ENCODE results near the gene SOSTDC1.
"Not testable (repeated sequence)": the region's sequence is repeated elsewhere in the genome, so short reads cannot be mapped to it uniquely, and the experiment has no call there.

Gene SOSTDC1

GRCh38 chr7:16462431-16462889 lies 3.1 kb downstream of the SOSTDC1 start:
- no peak for DNase-seq (ENCODE audit: low read depth)

- DNase-seq (ENCODE audit: low read depth) = no peak
Measured at GRCh38 chr7:16460789-16461493, 4.6 kb downstream of the SOSTDC1 start.

- DNase-seq (ENCODE audit: low read depth) = not testable (repeated sequence)
Measured at GRCh38 chr7:16456303-16456702, 9.2 kb downstream of the SOSTDC1 start.

GRCh38 chr7:16455591-16455990 lies 9.9 kb downstream of the SOSTDC1 start:
- DNase-seq (ENCODE audit: low read depth) = no peak

GRCh38 chr7:16450366-16450765 lies 15.2 kb downstream of the SOSTDC1 start:
- DNase-seq (ENCODE audit: low read depth) = no peak

GRCh38 chr7:16447876-16448275 lies 17.7 kb downstream of the SOSTDC1 start:
- DNase-seq (ENCODE audit: low read depth) = no peak

- DNase-seq (ENCODE audit: low read depth) = no peak
Measured at GRCh38 chr7:16446508-16446907, 19.0 kb downstream of the SOSTDC1 start.

- not testable (repeated sequence) for DNase-seq (ENCODE audit: low read depth)
Measured at GRCh38 chr7:16443871-16444270, 21.7 kb downstream of the SOSTDC1 start.

- no peak for DNase-seq (ENCODE audit: low read depth)
Measured at GRCh38 chr7:16438988-16439387, 26.6 kb downstream of the SOSTDC1 start.

- DNase-seq (ENCODE audit: low read depth) = no peak
Measured at GRCh38 chr7:16436306-16436705, 29.2 kb downstream of the SOSTDC1 start.

- DNase-seq (ENCODE audit: low read depth) = no peak
Measured at GRCh38 chr7:16433568-16434122, 31.9 kb downstream of the SOSTDC1 start.

GRCh38 chr7:16432425-16432731 lies 33.2 kb downstream of the SOSTDC1 start:
- no peak for DNase-seq (ENCODE audit: low read depth)

- no peak for DNase-seq (ENCODE audit: low read depth)
Measured at GRCh38 chr7:16431646-16432424, 33.7 kb downstream of the SOSTDC1 start.

- DNase-seq (ENCODE audit: low read depth) = no peak
Measured at GRCh38 chr7:16430133-16430532, 35.4 kb downstream of the SOSTDC1 start.

GRCh38 chr7:16428672-16429071 lies 36.9 kb downstream of the SOSTDC1 start:
- no peak for DNase-seq (ENCODE audit: low read depth)

- DNase-seq (ENCODE audit: low read depth) = no peak
Measured at GRCh38 chr7:16428182-16428581, 37.4 kb downstream of the SOSTDC1 start.

- no peak for DNase-seq (ENCODE audit: low read depth)
Measured at GRCh38 chr7:16423761-16424160, 41.8 kb downstream of the SOSTDC1 start.

- DNase-seq (ENCODE audit: low read depth) = no peak
Measured at GRCh38 chr7:16422917-16423316, 42.6 kb downstream of the SOSTDC1 start.

GRCh38 chr7:16422103-16422435 lies 43.5 kb downstream of the SOSTDC1 start:
- DNase-seq (ENCODE audit: low read depth) = no peak

- no peak for DNase-seq (ENCODE audit: low read depth)
Measured at GRCh38 chr7:16421333-16422102, 44.0 kb downstream of the SOSTDC1 start, which contains the start of gene CRPPA. CRPPA (minus strand) TSS chr7:16421538; CDS start chr7:16421322, 216 bp downstream.

- peak; percentile 75 for DNase-seq (ENCODE audit: low read depth)
Measured at GRCh38 chr7:16420649-16421332, 44.7 kb downstream of the SOSTDC1 start.

- DNase-seq (ENCODE audit: low read depth) = no peak
Measured at GRCh38 chr7:16420329-16420648, 45.2 kb downstream of the SOSTDC1 start.

All from stimulated activated CD8-positive, alpha-beta memory T cell treated with anti-CD3 and anti-CD28 coated beads, Interleukin-12 subunit alpha, Interleukin-12 subunit beta, amount 100 ng/mL, for 1 hour (primary cell).